Glomerular visceral epithelial cell (primary cell): ENCODE data around the gene CLEC19A.

ENCODE experiments used
- DNase-seq: peaks from one replicate; pipeline ENCODE4 v3.0.0-alpha.2; 2016; ENCODE audit errors: extremely low spot score

The CLEC19A gene

DNA sequence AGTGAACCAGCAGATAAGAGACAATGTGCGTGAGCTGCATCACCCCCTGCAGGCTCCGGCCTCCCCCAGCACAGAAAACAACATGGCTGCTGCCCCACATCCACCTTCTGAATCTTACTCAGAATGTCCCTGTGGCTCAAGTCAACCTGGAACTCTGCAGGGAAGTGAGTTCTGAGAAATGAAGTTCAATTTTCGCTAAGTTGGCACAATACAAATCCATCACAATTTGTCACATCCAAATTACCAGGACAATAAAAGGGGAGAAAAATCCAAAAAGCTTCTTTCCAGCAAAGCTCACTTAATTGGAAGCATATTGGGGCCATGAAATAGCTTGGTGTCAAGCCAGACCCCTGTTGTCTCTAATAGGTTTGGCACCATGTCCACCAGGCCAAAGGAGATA is 38.1 kb downstream of the CLEC19A start:
- DNase-seq, result no peak

DNA sequence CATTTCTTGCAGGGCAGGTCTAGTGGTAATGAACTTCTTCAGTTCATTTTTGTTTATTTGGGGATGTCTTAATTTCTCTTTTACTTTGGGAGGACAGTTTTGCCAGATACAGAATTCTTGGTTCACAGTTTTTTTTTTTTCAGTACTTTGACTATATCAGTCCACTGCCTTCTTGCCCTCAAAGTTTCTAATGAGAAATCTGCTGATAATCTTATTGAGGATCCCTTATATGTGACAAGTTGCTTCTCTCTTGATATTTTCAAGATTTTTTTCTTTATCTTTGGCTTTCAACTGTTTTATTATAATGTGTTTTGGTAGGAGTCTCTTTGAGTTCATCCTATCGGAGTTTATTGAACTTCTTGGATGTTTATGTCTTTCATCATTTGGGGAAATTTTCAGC is 42.8 kb downstream of the CLEC19A start:
- DNase-seq, result no peak

DNA sequence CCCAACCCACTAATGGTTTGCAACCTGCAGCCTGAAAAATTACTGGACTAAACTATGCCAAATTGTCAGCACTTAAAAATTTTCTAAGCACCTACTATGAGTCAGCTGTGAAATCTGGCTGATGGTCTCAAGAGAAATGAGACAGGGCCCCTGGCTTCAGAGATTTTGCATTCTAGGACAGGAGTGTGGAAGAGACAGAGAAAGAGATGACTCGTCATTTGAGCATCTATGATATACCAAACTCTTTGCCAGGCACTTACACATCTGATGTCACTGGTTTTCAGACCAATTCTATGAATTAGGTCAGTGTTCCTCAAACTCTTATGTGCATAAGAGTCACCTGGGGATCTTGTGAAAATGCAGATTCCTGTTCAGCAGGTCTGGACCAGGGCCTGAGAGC is 44.4 kb downstream of the CLEC19A start:
- no peak for DNase-seq

DNA sequence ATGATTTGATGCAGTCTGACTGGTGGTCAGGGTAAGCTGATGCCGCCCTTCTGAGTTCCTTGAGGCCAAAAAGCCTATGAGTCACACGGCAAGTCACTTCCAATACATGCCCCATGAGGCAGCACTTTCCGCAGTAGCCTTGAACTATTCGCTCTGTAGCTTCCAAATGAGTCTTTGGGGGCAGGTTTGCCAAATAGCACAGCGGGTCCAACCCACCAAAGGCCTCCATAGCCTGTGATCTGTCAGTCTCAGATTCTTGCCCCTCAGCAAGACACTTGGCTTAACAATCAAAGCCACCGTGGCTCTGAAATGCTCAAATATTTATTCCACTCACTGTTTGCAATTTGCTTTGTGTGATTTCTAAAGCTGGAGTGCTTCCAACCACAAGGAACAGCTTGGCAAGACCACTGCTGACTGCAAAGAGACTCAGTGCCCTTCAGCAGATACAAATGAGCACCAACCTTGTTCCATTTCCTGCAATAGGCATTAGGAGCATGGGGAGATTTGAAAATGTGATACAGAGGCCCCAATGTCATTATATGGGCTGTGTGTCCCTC is 45.4 kb downstream of the CLEC19A start:
- no peak for DNase-seq

DNA sequence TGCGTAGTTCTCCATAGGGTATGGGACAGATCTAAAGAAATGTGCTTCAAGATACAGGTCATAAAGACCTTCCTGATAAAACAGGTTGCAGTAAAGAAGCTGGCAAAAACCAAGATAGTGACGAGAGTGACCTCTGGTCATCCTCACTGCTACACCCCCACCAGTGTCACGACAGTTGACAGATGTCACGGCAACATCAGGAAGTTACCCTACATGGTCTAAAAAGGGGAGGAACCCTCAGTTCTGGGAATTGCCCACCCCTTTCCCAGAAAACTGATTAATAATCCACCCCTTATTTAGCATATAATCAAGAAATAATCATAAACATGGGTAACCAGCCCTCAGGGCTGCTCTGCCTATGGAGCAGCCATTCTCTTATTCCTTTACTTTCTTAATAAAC is 46.3 kb downstream of the CLEC19A start:
- no peak for DNase-seq

DNA sequence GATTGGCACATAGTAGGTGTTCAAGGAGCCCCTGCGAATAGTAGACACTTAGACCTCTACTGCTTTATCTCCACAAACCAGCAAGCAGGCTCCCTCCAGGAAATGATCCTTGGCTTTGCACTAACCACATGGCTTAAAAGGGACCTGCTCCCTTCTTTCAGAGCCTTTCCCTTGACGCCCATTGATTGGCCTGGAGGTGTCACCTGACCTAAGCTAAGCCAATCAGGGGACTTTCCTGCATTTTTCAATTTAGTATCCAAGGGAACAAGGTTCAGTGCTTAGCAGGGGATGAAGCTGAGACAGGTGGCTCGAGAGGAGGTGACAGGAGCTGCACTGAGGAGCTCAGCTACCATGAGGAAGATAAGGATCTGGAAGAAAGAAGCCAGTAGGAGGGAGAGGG is 52.8 kb downstream of the CLEC19A start:
- DNase-seq, result no peak

DNA sequence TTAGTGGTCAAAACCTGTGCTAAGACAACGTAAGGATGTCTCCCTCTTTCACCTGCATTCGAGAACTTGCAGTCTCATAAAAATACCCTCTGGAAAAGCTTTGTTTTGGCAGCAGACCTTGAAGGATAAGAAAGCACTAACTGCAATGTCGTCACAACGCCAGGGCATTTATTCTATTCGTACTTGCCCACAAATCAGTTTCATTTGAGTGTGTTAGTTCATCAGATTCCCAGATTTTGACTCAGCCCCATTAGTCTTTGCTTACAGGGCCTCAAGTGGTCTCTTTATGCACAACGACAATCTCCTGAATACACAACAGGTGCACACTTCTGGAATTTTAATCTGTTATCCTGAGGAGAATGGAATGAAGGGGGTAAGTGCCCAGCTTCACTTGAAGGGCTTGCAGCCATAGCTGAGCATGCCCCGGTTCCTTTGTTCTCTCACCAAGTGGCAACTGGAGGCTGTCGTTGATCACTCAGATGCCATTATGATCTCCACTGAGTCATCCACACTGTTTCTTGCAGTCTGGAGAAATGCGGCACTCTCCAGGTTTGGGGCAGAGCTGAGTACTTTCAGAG is 58.8 kb downstream of the CLEC19A start:
- DNase-seq, result no peak

DNA sequence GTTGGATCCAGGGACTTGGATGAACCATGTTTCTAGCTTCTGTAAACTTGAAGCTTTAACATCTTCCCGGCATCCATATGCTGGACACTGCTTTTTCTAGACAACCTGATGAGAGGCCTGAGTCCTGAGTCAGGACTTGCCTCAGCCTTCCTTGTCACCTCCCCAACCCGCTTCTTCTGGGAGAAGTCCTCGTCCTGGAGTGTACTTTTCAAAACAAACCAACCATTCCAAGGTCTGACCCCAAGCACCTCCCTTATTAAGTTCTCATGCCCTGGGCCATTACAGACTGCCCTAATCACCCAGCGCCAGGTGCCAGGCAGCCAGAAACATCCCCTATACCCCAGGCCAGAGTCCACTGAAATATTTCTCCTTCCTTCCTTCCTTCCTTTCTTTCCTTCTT is 59.4 kb downstream of the CLEC19A start:
- DNase-seq, result no peak

DNA sequence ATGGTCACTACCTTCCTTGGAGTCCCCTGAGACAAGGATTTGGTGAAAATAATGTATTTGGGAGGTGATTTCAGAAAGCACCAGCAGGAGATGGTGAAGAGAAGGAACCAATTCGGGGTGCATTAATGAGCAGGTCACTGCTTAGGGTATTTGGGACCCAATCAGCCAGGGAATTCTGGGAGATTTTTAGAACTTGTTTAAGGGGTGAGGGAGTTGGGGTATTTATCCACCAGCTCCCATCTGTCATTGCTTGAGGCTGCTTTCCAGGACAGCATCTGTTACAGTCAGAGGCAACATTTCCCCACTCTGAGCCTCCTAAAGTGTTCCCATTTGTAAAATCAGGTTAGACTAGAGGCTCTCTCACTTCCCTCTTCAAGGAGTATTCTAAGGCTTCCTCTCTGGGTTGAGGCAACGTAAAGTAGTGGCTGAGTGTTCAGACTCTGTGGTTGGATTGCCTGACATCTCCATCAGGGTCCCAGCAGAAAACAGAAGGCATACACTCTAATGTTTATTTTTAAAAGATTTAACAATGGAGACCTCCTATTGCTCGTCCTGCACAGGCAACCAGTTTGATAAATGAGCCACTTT is 60.9 kb downstream of the CLEC19A start:
- DNase-seq, result no peak

DNA sequence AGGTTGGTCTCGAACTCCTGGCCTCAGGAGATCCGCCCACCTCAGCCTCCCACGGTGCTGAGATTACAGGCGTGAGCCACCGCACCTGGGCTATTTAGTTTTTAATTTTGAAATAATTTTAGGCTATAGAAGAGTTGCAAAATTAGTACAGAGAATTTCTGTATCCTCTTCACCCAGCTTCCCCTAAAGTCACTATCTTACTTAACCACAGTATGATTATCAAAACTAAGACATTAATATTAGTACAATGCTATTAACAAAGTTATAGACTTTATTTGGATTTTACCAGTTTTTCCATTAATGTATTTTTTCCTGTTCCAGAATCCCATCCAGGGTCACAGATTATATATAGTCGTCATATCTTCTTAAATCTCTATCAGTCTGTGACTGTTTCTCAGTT is 62.6 kb downstream of the CLEC19A start:
- no peak for DNase-seq

DNA sequence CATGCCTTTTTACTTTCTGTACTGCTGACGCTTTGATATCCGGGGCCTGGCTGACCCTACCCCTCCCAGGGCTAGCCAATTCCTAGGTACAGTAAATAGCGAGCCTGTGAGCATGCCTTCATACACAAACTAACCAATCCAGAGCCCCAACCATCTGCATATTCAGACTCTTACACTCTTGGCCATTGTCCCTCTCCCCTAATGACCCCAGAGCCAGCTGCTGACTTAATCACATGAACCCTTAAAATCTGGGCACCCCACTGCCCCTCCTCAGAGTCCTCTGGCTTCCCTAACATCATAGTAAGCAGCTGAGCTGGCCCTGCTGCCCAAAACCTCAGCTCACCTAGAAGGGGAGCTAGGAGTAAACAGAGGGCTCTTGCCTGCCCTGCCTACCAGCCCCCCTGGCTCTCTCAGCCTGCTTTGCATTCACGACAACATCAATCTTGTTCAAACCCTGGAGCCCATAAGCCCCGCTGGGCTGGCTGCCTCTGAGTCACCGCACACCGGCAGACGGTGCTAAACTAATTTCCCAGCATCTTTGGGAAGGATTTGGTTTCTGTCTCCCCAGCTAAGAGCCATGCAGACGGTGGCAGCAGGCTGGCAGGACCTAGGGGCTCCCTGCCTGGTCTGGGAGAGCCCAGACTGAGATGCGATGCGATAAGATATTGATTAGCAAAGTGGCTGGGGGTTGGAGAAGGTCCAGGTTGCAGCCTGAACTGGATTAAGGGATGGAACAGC is 63.2 kb downstream of the CLEC19A start:
- no peak for DNase-seq

DNA sequence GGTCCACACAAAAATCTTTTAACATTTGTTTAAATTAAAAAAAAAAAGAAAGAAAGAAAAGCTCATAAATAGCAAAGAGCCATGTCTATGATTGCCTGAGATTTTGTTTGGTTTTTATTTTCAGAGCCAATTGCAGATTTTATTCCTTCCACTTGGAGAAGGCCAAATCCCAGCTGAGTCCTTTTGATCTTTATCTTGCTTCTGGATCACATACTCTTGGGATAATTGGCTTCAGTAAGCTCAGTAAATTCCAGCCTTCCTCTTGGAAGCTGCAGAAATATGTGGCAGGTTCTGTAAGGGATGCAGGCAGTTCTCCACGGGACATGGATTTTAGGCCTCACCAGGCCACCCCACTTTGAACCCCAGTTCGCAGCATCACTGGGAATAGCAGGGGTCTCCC is 68.8 kb downstream of the CLEC19A start:
- DNase-seq, result no peak

DNA sequence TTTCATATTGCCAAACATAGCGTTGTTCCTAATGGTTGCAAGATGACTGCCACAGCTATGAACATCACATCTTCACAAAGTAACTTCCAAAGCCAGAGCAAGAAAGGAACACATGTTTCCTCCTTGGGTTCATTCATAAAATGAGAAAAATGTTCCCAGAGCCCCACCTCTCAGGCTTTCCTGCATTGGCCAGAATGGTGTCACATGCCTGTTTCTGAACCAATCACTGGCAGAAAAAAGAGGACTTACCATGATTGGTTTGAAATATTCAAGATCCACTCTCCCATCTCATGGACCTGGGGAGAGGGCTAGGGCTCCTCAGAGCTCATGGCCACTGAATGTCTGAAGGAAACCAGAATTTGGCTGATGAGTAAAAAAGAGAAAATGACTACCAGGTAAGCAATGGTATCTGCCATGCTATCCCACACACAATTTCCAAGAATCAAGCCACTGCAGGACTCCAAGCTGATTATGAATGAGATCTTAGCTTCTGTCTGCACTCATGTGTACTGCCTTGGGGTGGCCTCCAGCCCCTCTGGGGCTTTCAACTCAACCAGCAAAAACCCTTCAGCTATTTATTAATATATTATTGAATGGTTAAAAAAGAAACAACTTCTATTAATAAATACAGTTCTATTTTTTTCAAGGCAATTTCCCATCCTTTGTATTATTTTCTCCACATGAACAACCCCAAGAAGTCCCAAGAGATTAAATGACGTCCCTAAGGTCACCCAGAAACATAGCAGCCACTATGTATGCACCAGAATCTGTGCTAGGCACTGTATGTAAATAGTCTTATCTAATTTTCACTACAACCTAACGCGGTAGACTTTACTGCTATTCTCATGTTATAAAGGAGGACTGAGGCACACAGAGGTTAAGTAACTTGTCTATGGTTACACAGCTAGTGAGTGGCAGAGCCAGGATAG is 70.8 kb downstream of the CLEC19A start:
- DNase-seq, result no peak

DNA sequence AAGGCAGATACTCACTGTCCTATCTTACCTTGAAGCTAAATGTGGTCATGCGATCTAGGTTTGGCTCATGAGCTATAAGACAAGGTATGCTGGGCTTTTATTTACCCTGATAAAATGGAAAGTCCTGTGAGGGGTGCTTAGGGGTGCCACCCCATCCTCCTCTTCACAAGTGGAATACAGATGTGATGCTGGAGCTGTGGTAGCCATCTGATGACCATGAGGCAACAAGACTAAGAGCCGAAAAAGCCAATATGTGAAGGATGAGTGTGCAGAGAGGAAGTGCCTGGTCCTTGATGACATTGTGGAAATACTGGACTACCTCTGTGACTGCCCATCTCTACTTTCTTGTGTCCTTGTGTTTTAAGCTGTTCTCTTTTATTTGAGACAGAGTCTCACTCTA is 74.0 kb downstream of the CLEC19A start:
- DNase-seq, result no peak
